Measurements from ENCODE around the gene TMEM170A.

GRCh38 chr16:75456971-75457370 is 7.5 kb downstream of the TMEM170A start:
- TF ChIP-seq CTCF (IDR thresholded peaks at IDR 0.05) (no peak), POLR2A (IDR thresholded peaks at IDR 0.05) (no peak)
